ENCODE results near the gene FAM210B. TPM values are rescaled to one million over a fixed set of nuclear protein-coding genes. Genes with fewer than 3 reads are reported as not detected.
"Not testable (repeated sequence)": the region's sequence is repeated elsewhere in the genome, so short reads cannot be mapped to it uniquely, and the experiment has no call there.

The FAM210B gene
- total RNA-seq, 2 donors from 2014 or later: 26.3 to 29.9 TPM

DNA sequence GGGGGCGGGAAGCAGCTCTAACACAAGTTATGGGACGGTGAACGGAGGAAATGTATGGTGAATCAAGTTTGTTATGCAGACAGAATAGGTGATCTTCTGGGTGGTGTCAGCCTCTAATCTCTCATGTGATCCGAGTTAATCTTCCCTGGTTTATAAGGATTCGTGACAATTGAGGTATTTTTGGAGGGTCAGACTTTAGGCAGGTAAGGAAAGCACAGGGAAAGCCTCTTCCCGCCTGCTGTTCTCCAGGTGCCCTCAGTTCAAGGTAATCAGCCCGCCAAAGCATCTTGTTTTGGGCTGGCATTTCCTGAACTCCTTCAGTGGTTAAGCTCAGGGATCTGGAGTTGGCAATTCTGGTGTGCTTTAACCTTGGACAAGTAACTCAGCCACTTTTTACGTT lies 34.9 kb downstream of the FAM210B start:
- Histone ChIP-seq H3K27ac (peak overlapping the region in 1 of 2 donors; percentile 91), H3K4me1 (peaks cover 0 to 24% of the 10 kb centered on the region in 2 donors), H3K36me3 (peaks cover 36% of the 10 kb centered on the region), H3K9me3 (no peaks in the 10 kb centered on the region), H3K27me3 (no peaks in the 10 kb centered on the region), H3K4me3 (peak overlapping the region; percentile 82 to 92)
- TF ChIP-seq, protein P1, sequence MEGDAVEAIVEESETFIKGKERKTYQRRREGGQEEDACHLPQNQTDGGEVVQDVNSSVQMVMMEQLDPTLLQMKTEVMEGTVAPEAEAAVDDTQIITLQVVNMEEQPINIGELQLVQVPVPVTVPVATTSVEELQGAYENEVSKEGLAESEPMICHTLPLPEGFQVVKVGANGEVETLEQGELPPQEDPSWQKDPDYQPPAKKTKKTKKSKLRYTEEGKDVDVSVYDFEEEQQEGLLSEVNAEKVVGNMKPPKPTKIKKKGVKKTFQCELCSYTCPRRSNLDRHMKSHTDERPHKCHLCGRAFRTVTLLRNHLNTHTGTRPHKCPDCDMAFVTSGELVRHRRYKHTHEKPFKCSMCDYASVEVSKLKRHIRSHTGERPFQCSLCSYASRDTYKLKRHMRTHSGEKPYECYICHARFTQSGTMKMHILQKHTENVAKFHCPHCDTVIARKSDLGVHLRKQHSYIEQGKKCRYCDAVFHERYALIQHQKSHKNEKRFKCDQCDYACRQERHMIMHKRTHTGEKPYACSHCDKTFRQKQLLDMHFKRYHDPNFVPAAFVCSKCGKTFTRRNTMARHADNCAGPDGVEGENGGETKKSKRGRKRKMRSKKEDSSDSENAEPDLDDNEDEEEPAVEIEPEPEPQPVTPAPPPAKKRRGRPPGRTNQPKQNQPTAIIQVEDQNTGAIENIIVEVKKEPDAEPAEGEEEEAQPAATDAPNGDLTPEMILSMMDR (IDR thresholded peaks at IDR 0.05): no peak
- DNase-seq (ENCODE audit: low spot score): no peak

DNA sequence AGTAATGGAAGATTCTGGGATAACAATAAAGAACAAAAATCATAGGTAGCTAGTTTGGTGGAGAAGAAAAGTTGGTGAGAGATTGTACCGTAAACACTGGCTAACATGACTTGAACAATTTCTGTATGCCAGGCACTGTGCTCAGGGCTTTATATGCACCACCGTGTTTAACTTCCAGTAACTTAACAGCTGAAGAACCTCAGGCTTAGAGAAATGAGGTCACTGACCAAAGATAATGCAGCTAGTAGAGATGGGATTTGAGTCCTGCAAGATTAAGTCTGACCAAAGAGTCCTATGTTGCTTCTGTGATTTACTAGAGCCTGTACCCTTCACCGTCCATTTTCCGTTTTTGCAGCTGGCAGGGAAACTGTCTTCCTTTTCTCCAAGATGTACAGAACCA lies 36.4 kb downstream of the FAM210B start:
- no peaks in the 10 kb centered on the region for H3K27me3 ChIP-seq
- TF ChIP-seq, protein P1 (IDR thresholded peaks at IDR 0.05): no peak
- H3K4me1 ChIP-seq: peaks cover 0 to 28% of the 10 kb centered on the region in 2 donors
- H3K27ac ChIP-seq: no peak overlapping the region
- H3K4me3 ChIP-seq: no peak overlapping the region
- peaks cover 46% of the 10 kb centered on the region for H3K36me3 ChIP-seq
- no peak for DNase-seq (ENCODE audit: low spot score)
- no peaks in the 10 kb centered on the region for H3K9me3 ChIP-seq

- peaks cover 83% of the 10 kb centered on the region for H3K36me3 ChIP-seq
- DNase-seq (ENCODE audit: low spot score): peak; percentile 70
- peaks cover 0 to 4% of the 10 kb centered on the region in 2 donors for H3K4me1 ChIP-seq
- TF ChIP-seq, protein P1 (IDR thresholded peaks at IDR 0.05): peak; percentile 51 to 85
- H3K27ac ChIP-seq: no peak overlapping the region
- H3K4me3 ChIP-seq: no peak overlapping the region
- H3K27me3 ChIP-seq: no peaks in the 10 kb centered on the region
- H3K9me3 ChIP-seq: no peaks in the 10 kb centered on the region
Observed at GRCh38 chr20:56400001-56400640, 41.3 kb downstream of the FAM210B start.

DNA sequence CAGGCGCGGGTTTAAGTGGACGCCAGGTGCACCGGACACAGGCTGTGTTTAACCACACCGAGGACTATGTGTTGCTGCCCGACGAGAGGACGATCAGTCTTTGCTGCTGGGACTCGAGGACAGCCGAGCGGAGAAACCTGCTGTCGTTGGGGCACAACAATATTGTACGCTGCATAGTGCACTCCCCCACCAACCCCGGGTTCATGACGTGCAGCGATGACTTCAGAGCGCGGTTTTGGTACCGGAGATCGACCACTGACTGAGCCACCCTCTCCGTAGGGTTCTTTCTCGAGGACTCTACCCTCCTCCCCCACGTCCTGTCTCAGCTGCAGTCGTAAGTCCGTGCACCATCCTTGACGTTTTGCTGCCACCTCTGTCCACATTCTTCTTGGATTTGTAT lies 44.7 kb downstream of the FAM210B start:
- Histone ChIP-seq H3K27me3 (no peaks in the 10 kb centered on the region), H3K36me3 (peaks cover 75% of the 10 kb centered on the region), H3K4me3 (no peak overlapping the region), H3K27ac (no peak overlapping the region), H3K4me1 (peaks cover 0 to 4% of the 10 kb centered on the region in 2 donors), H3K9me3 (no peaks in the 10 kb centered on the region)
- TF ChIP-seq, protein P1 (IDR thresholded peaks at IDR 0.05): no peak
- DNase-seq (ENCODE audit: low spot score): no peak

DNA sequence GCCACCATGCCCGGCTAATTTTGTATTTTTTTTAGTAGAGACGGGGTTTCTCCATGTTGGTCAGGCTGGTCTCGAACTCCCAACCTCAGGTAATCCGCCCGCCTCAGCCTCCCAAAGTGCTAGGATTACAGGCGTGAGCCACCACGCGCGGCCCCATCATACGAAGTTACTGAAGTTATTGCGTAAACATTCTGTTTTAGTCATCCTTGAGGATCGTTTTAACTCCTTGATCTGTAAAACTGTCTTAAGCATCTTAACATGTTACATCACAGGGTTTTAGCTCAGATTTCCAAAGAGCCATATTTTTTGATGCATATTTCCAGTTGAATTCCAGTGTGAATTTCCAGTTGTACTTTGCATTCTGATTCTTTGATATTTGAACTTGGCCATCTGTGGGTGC lies 46.6 kb downstream of the FAM210B start:
- peaks cover 63% of the 10 kb centered on the region for H3K36me3 ChIP-seq
- H3K27me3 ChIP-seq: not testable (repeated sequence)

GRCh38 chr20:56406910-56407309 lies 48.1 kb downstream of the FAM210B start:
- H3K4me1 ChIP-seq: peaks cover 0 to 14% of the 10 kb centered on the region in 2 donors
- TF ChIP-seq, protein P1 (IDR thresholded peaks at IDR 0.05): no peak
- H3K9me3 ChIP-seq: no peaks in the 10 kb centered on the region
- no peaks in the 10 kb centered on the region for H3K27me3 ChIP-seq
- H3K27ac ChIP-seq: peak overlapping the region; percentile 36 to 58
- H3K36me3 ChIP-seq: peaks cover 53% of the 10 kb centered on the region
- no peak overlapping the region for H3K4me3 ChIP-seq
- DNase-seq (ENCODE audit: low spot score): no peak

More for the DNA sequence above, 46.6 kb downstream of the FAM210B start:
- H3K9me3 ChIP-seq; DNase-seq (ENCODE audit: low spot score); H3K4me1 ChIP-seq; H3K4me3 ChIP-seq; H3K27ac ChIP-seq: not testable (repeated sequence)
